ENCODE data around the gene HYOU1.
"Not testable (repeated sequence)": the region's sequence is repeated elsewhere in the genome, so short reads cannot be mapped to it uniquely, and the experiment has no call there.

HYOU1 gene

GRCh38 chr11:119087123-119087522 lies 30.1 kb upstream of the HYOU1 start:
- DNase-seq = no peak

- DNase-seq = no peak
Observed at GRCh38 chr11:119085437-119085847, 28.4 kb upstream of the HYOU1 start.

GRCh38 chr11:119084663-119085436 lies 27.8 kb upstream of the HYOU1 start, which contains the start of gene HMBS:
Gene HMBS (plus strand): TSS chr11:119084881. CDS start chr11:119085034, 153 bp downstream.
- DNase-seq = peak; percentile 78 to 96

DNA sequence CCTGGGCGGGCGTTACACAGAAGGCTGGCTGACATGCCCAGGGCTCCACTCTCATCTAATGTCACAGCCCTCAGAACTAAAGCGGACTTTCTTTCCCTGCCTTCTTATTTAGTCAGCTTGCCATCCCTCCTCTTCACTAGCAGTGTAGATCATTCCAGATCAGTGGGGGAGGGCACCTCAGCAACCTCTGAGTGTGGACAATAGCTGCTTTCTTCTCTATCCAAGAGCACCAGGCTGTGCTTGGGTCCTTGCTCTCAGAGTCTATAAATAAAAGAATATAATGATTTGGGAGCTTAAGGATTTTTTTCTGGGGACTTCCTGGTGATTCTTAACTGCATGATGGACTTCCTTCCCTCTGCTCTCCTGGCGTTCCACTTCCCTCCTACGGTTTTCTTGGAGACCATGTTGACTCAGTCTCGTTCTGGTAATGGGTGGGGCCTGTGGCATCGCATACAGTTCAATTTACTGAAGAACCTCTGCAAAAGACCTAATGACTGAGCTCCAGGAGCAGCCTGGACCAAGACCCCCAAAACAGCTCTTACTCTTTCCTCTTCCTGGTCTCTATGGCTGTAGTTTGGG lies 24.8 kb upstream of the HYOU1 start:
- DNase-seq = no peak

GRCh38 chr11:119078675-119079420 lies 21.8 kb upstream of the HYOU1 start:
- no peak for DNase-seq

DNA sequence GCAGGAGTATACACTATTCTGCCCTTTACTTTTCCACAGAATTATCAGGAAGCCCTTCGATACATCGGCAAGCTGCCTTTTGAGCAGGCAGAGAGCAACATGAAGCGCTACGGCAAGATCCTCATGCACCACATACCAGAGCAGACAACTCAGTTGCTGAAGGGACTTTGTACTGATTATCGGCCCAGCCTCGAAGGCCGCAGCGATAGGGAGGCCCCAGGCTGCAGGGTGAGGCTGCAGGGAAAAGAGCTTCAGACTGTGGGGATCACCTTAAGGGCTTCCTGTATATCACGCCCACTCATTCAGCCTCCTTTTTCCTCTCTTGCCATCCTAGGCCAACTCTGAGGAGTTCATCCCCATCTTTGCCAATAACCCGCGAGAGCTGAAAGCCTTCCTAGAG lies 20.8 kb upstream of the HYOU1 start:
- DNase-seq = no peak

- peak; percentile 93 to 95 for DNase-seq
Observed at GRCh38 chr11:119067371-119068222, 10.6 kb upstream of the HYOU1 start, which contains the start of gene VPS11. Gene VPS11 (plus strand): TSS chr11:119067818. CDS start chr11:119067824, 6 bp downstream.

DNA sequence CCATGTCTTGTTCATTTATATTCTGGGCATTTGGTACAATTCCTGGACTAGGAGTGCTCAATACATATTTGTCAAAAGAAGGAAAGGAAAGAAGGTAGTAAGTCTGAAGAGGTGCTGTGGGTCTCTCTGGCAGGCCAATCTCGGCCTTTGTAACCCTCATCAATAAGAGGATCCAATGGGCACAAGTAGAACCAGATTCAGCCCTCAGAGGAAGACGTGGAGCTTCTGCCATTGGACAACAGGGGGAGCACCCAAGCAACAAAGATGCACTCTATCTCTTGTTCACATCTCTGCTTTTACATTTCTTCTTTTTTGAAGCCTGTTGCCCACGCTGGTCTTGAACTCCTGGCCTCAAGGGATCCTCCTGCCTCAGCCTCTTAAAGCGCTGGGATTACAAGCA lies 8.4 kb upstream of the HYOU1 start:
- DNase-seq = peak; percentile 33 to 45

- no peak for DNase-seq
Observed at GRCh38 chr11:119062779-119063178, 5.8 kb upstream of the HYOU1 start.

GRCh38 chr11:119061256-119061655 lies 4.3 kb upstream of the HYOU1 start:
- DNase-seq = no peak

DNA sequence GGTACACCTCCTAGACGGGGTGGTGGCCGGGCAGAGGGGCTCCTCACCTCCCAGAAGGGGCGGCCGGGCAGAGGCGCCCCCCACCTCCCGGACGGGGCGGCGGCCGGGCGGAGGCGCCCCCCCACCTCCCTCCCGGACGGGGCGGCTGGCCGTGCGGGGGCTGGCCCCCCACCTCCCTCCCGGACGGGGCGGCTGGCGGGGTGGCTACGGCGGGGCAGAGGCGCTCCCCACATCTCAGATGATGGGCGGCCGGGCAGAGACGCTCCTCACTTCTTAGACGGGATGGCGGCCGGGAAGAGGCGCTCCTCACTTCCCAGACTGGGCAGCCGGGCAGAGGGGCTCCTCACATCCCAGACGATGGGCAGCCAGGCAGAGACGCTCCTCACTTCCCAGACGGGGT lies 2.1 kb upstream of the HYOU1 start:
- not testable (repeated sequence) for DNase-seq

DNA sequence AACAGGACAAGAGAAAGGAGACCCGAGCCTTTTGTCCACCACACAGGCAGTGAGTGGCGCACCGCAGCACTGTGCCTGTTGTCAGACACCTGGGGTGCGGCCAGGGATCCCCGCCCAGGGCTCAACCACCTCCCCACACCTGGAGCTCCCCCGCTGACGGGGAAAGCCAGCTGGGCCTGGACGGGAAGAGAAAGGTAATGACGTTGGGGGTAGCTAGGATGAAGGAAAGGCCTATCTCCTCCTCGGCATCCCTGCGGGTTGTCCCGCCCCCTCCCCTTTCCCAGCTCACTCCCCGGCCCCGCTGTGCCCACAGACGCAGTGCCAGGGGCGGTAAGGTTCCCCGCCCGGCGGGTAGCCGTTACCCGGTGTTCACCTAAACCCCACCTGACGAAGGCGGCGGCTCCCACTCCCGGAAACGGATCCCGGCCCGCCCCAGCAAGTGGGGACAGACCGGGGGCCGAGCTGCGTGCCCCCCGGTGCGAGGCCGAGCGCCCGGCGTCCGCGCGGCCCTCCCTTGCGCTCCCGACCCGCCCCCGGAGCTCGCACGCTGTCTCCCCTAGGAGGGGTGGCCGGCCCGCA lies 495 bp downstream of the HYOU1 start:
- DNase-seq = no peak

GRCh38 chr11:119055901-119056300 lies 1.1 kb downstream of the HYOU1 start:
- peak in 1 of 2 experiments; percentile 48 for DNase-seq

GRCh38 chr11:119054418-119054817 lies 2.6 kb downstream of the HYOU1 start:
- no peak for DNase-seq

DNA sequence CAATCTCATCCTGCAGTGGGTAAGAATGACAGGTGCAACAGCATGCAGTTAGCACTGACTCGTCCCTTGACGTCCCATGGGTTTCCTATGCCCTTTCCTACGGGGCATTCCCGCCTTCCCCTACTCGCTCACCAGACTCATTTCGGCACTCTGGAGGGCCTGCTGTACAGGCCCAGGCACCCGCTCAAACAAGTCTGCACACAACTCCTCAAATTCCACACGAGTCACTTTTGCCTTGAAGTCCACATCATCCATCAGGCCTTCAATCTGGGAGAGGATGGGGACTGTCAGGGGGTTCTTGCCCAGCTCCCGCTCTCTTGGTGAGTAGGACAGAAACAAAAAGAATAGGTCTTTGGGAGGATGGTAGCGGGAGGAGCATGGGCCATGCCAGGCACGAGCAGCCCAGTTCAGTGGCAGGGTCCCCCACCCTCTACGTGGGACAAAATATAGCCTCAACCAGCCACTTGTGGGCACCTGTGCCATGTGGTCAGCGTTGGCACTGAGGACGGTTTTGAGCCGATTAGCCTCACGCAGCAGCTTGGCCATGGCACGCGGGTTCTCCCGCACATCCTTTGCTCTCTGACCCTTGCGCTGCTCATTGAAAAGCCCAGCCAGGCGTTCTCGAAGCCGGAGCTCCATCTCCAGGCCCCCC lies 4.7 kb downstream of the HYOU1 start:
- DNase-seq = no peak

GRCh38 chr11:119051440-119052162 lies 5.4 kb downstream of the HYOU1 start:
- no peak for DNase-seq

DNA sequence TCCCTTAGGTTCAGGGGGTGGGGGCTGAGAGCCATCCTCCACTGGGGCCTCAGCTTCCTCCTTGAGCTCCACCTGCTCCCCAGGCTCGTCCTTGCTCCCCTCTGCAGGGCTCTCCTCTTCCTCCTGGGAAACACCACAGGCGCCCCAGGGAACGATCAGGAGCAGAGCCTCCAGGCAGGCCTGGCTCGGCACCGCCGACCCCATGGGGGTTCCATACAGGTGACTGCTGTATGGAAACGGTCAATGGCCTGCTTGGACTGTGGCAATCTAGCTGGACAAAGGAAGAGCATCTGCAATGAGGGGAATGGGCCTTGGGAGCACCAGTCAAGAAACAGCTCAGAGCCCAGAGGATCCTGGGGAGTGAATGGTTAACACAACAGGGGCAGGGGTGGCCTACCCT lies 7.9 kb downstream of the HYOU1 start:
- DNase-seq = no peak

DNA sequence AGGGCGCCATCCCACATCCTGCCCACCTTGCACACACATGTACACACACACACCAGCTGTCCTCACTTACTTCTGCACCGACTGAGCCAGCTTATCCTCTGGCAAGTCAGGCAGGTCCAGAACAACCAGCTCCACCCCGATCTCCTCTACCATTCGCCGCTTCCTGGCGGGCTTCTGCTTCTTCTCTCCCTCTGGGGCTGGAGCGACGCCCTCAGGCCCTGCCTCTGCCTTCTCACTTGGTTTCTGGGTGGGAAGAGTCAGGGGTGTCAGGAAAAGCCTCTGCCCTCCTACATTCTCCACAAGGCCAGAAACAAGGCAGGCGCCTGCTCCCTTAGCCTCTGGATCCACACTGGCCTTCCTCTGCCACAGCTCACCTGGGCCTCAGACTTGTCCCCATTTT lies 8.4 kb downstream of the HYOU1 start:
- DNase-seq = no peak

DNA sequence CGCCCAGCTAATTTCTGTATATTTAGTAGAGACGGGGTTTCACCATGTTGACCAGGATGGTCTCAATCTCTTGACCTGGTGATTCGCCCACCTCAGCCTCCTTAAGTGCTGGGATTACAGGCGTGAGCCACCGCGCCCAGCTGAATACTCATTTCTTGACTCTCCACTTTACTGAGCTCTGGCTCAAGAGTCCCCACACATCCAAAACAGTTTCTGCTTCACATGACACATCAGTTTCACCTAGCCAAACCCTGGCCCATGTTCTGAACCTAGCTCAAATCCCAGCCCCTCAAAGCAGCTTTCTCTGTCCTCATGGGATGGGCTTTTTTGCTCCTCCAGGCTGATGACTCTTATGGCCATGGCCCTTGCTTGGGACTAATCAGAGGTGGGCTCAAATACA lies 9.8 kb downstream of the HYOU1 start:
- DNase-seq = no peak

DNA sequence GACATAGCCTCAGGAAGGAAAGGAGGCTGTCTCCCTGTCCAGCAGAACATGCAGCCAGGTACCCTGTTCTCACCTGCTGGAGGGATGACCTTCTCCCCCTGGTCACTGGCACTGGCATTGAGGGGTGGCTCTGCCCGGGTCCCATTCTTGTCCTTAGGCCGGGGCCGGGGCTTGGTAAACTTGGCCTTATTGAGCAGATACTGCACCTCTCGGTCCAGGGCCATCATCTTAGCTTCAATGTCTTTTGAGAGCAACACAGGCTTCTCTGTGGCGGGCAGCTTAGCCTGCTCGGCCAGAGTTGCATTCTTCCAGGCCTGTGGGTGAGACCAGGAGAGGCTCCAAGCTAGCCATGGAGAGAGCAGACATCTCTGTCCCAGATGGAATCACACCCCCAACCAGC lies 10.5 kb downstream of the HYOU1 start:
- DNase-seq = no peak

GRCh38 chr11:119044708-119045107 lies 12.3 kb downstream of the HYOU1 start:
- no peak for DNase-seq
